GM12874 (cell line): ENCODE measurements around the gene LYSMD1.

Experiments
- CTCF ChIP-seq: IDR thresholded peaks from 2 replicates; pipeline ENCODE4 v1.5.1; 2011; ENCODE audit warnings: low read depth, mild to moderate bottlenecking, control low read depth, low read length, moderate library complexity; ENCODE audit not compliant: insufficient read depth

LYSMD1 gene

DNA sequence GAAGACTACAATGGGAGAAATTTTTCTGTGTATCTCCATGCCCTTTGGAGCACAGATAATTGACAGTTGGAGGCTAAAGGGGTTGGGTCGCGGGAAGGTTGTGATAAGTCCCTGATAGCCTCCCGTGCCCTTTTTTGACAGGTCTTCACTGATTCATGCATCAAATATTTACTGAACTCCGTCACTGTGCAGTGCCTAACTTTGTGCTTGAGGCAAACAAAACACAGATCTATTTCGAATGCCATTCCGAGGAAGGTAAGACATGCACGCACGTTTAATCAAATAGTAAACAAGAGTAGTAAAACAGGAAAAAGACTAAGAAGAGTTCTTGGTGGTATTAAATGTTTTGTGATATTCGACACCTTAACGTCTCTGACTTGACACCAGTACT lies 32.2 kb upstream of the LYSMD1 start:
- no peak for TF ChIP-seq CTCF

GRCh38 chr1:151196292-151196800 lies 30.6 kb upstream of the LYSMD1 start:
- TF ChIP-seq CTCF = no peak; the same call in 1 of the 2 replicates

GRCh38 chr1:151193856-151194255 lies 28.2 kb upstream of the LYSMD1 start:
- no peak for TF ChIP-seq CTCF

- TF ChIP-seq CTCF = no peak
Measured at GRCh38 chr1:151193304-151193703, 27.6 kb upstream of the LYSMD1 start.

DNA sequence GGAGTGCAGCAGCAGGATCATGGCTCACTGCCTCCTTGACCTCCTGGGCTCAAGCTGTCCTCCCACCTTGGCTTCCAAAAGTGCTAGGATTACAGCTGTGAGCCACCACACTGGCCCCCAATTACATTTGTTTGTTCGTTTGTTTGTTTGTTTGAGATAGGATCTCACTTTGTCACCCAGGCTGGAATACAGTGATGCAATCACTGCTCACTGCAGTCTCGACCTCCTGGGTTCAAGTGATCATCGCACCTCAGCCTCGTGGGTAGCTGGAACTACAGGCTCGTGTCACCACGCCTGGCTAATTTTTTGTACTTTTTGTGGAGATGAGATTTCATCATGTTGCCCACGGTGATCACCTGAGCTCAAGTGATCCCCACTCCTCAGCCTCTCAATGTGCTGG lies 26.3 kb upstream of the LYSMD1 start:
- no peak for TF ChIP-seq CTCF

DNA sequence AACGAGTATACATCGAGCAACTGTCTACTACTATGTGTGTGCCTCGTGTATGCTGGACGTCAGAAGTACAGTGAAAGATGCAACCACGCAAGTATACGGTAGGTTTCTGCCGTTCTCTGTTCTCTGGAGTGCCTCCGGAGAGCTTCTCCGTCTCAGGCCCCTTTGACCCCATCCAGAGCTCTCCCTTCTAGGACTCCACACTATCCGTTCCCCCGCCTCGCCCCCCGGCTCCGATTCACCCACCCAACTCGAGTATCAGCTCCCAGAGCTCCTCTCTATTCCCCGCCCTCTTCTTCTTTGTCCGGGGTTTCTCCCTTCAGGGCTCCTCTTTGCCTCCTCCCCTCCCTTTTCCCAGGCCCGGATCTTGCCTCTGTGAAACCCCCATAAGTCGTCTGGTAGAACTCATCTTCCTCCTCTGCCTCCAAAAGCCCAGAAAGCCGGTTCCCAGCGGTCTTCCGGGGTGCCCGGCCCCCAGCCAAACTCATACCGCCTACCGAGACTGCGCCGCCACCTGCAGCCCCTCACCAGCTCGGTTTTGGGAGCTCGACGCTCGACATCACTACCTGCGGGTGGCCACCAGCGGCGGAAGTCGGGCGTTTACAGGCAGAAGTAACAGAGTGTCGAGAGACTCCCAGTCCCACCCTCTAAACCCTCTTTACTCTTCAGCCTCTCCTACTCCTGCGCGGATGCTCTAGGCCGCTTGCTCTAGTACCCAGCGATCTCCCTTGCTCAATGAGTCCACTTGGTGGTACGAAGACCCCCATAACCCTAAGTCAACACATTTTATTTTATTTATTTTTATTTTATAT lies 24.1 kb upstream of the LYSMD1 start, which contains the start of gene VPS72:
TSS of gene VPS72 (minus strand) at position 561 of the 809 bp plus-strand sequence. CDS start at position 485, 76 bp downstream.
- TF ChIP-seq CTCF = no peak

GRCh38 chr1:151187205-151187604 lies 21.5 kb upstream of the LYSMD1 start:
- TF ChIP-seq CTCF = no peak
